ENCODE data around the gene RSPH1.
A peak's percentile ranks its signal among the peaks of the same experiment; 100 is the strongest.

The RSPH1 gene

GRCh38 chr21:42500736-42501135 lies 4.7 kb upstream of the RSPH1 start:
- no peak for TF ChIP-seq CTCF (IDR thresholded peaks at IDR 0.05; ENCODE audit: low read depth, low read length, missing control alignments)
- H3K4me3 ChIP-seq (ENCODE audit: low read depth, low read length): no peak overlapping the region
- no peak for DNase-seq (ENCODE audit: low read depth)
- in situ Hi-C loops (cut with HindIII; ENCODE audit: low sequenced_read_pairs): no loop called here

- no peak for DNase-seq (ENCODE audit: low read depth)
- H3K4me3 ChIP-seq (ENCODE audit: low read depth, low read length): no peak overlapping the region
- no peak for TF ChIP-seq CTCF (IDR thresholded peaks at IDR 0.05; ENCODE audit: low read depth, low read length, missing control alignments)
- in situ Hi-C loops (cut with HindIII; ENCODE audit: low sequenced_read_pairs): no loop called here
These were observed 4.2 kb upstream of the RSPH1 start for GRCh38 chr21:42500225-42500624.

- TF ChIP-seq CTCF (IDR thresholded peaks at IDR 0.05; ENCODE audit: low read depth, low read length, missing control alignments): no peak
- in situ Hi-C loops (cut with HindIII; ENCODE audit: low sequenced_read_pairs): no loop called here
- DNase-seq (ENCODE audit: low read depth): no peak
- no peak overlapping the region for H3K4me3 ChIP-seq (ENCODE audit: low read depth, low read length)
These were observed 3.6 kb upstream of the RSPH1 start for GRCh38 chr21:42499444-42500112.

- H3K4me3 ChIP-seq (ENCODE audit: low read depth, low read length): no peak overlapping the region
- TF ChIP-seq CTCF (IDR thresholded peaks at IDR 0.05; ENCODE audit: low read depth, low read length, missing control alignments): no peak
- no peak for DNase-seq (ENCODE audit: low read depth)
- in situ Hi-C loops (cut with HindIII; ENCODE audit: low sequenced_read_pairs): no loop called here
These were observed 2.0 kb upstream of the RSPH1 start for GRCh38 chr21:42498012-42498411.

GRCh38 chr21:42496839-42497202 lies 797 bp upstream of the RSPH1 start:
- DNase-seq (ENCODE audit: low read depth): no peak
- peak overlapping the region; percentile 61 for H3K4me3 ChIP-seq (ENCODE audit: low read depth, low read length)
- in situ Hi-C loops (cut with HindIII; ENCODE audit: low sequenced_read_pairs): no loop called here
- TF ChIP-seq CTCF (IDR thresholded peaks at IDR 0.05; ENCODE audit: low read depth, low read length, missing control alignments): no peak

GRCh38 chr21:42495765-42496119 lies 282 bp downstream of the RSPH1 start:
- DNase-seq (ENCODE audit: low read depth): no peak
- peak overlapping the region; percentile 61 for H3K4me3 ChIP-seq (ENCODE audit: low read depth, low read length)
- TF ChIP-seq CTCF (IDR thresholded peaks at IDR 0.05; ENCODE audit: low read depth, low read length, missing control alignments): no peak
- in situ Hi-C loops (cut with HindIII; ENCODE audit: low sequenced_read_pairs): no loop called here

Data from astrocyte of the cerebellum (primary cell).